Ishikawa (cell line): ENCODE measurements around the gene DAZAP1.

Source experiments
- CREB1 ChIP-seq: IDR thresholded peaks from 2 replicates; pipeline ENCODE4 v1.6.1; 2012; ENCODE audit warnings: low read depth
- EP300 ChIP-seq: IDR thresholded peaks from 2 replicates; pipeline ENCODE4 v1.6.1; 2012; ENCODE audit warnings: borderline replicate concordance
- FOXM1 ChIP-seq: IDR thresholded peaks from 2 replicates; pipeline ENCODE4 v1.6.1; 2012; ENCODE audit warnings: low read depth, borderline replicate concordance
- MAX ChIP-seq: IDR thresholded peaks from 2 replicates; pipeline ENCODE4 v1.6.1; 2012
- NFIC ChIP-seq: IDR thresholded peaks from 2 replicates; pipeline ENCODE4 v1.6.1; 2012
- RAD21 ChIP-seq: IDR thresholded peaks from 2 replicates; pipeline ENCODE4 v1.6.1; 2012; ENCODE audit warnings: low read depth
- REST ChIP-seq: IDR thresholded peaks from 2 replicates; pipeline ENCODE4 v1.6.1; 2012; ENCODE audit warnings: low read depth, mild to moderate bottlenecking
- TAF1 ChIP-seq: IDR thresholded peaks from 2 replicates; pipeline ENCODE4 v1.6.1; 2012; ENCODE audit warnings: low read depth, mild to moderate bottlenecking
- TCF12 ChIP-seq: IDR thresholded peaks from 2 replicates; pipeline ENCODE4 v1.6.1; 2012; ENCODE audit warnings: low read depth
- TEAD4 ChIP-seq: IDR thresholded peaks from 2 replicates; pipeline ENCODE4 v1.6.1; 2012
- USF1 ChIP-seq: IDR thresholded peaks from 2 replicates; pipeline ENCODE4 v1.6.1; 2012
- YY1 ChIP-seq: IDR thresholded peaks from 2 replicates; pipeline ENCODE4 v1.6.1; 2012; ENCODE audit warnings: low read depth

- TF ChIP-seq YY1 (no peak), USF1 (no peak), EP300 (no peak), TEAD4 (no peak), CREB1 (no peak), TAF1 (no peak), FOXM1 (no peak), TCF12 (no peak), RAD21 (no peak), MAX (no peak), REST (no peak), NFIC (no peak)
Measured at GRCh38 chr19:1422360-1422759, 15.0 kb downstream of the DAZAP1 start.
